CD4-positive, alpha-beta T cell treated with Interleukin-17A for 1 hour (primary cell): Measurements from ENCODE around the gene HAUS2.
A peak's percentile ranks its signal among the peaks of the same experiment; 100 is the strongest.
"Not testable (repeated sequence)": the region's sequence is repeated elsewhere in the genome, so short reads cannot be mapped to it uniquely, and the experiment has no call there.

Experiments used
- DNase-seq: peaks from one replicate; pipeline ENCODE4 v3.0.0-alpha.2; 2020

Gene HAUS2

GRCh38 chr15:42548249-42549031, at the start of gene HAUS2, which contains the start of gene LRRC57:
TSS of gene HAUS2 (plus strand) at chr15:42548838. CDS start at chr15:42548873, 35 bp downstream.
TSS of gene LRRC57 (minus strand) at chr15:42548793. CDS start at chr15:42548434, 359 bp downstream.
- DNase-seq, result peak; percentile 87

GRCh38 chr15:42499858-42500609, 48.6 kb upstream of the HAUS2 start:
- no peak for DNase-seq

- DNase-seq, result no peak
These were observed 46.2 kb upstream of the HAUS2 start for GRCh38 chr15:42502477-42502876.

GRCh38 chr15:42503825-42504224, 44.8 kb upstream of the HAUS2 start:
- no peak for DNase-seq

GRCh38 chr15:42504631-42505030, 44.0 kb upstream of the HAUS2 start:
- DNase-seq, result no peak

- DNase-seq, result no peak
These were observed 41.1 kb upstream of the HAUS2 start for GRCh38 chr15:42507514-42507913.

GRCh38 chr15:42508263-42508690, 40.4 kb upstream of the HAUS2 start:
- no peak for DNase-seq

DNA sequence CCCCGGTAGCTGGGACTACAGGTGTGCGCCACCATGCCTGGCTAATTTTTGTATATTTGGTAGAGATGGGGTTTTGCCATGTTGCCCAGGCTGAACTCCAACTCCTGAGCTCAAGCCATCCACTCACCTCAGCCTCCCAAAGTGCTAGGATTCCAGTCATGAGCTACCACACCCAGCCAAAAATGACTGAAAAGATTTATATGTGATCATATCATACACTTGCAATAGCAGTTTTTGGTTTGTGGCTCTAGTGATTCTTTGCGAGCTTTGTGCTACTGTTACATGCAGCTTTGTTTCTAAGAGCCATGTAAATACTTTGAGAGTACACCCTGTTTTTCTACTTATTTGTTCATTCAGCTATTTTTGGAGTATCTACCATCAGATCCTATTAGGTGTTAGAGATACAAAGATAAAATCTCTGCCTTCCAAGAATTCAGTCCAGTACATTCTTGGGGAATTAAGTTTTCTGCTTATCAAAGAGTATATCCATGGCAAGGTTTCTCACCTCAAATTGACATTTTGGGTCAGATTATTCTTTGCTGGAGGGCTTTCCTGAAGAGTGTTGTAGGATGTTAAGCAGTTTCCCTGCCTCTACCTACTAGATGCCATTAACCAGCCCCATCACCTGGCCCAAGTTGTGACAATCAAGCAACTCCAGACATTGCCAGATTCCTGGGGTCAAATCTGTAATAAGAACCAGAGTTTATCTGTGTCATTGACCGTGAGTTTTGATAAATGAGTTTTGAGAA, 38.2 kb upstream of the HAUS2 start:
- DNase-seq, result no peak

GRCh38 chr15:42511007-42511391, 37.6 kb upstream of the HAUS2 start:
- no peak for DNase-seq

DNA sequence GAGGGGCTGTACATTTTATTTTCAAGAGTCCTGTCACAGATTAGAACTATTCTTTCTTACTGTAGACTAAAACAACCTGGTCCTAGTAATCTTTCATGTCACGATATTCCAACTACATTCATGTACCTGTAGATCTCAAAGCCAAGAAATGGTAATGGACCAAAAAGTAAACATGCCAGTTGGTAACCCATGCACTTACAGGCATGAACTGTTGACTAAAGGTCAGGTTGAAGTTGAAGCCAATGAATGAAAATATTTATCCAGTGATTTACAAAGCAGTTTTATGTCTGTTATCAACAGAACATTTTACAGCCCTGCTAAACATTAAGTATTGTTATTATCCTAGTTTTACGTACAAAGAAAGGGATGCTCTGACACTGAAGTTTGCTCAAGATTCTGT, 25.3 kb upstream of the HAUS2 start:
- DNase-seq, result no peak

DNA sequence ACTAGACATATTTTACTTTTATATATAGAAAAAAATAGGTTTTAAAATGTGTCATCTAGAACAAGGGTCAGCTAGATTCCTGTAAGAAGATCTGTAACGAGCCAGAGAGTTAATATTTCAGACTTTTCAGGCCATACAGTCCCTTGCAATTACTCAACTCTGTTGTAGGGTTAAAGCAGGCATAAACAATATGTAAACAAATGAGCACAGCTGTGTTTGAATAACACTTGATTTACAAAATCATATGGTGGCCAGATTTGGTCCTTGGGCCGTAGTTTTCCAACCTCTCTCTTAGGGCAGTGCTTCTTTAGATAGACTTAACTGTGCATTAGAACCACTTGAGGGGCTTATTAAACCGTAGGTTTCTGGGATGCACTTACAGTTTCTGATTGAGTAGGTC, 19.7 kb upstream of the HAUS2 start:
- no peak for DNase-seq

GRCh38 chr15:42533246-42533645, 15.4 kb upstream of the HAUS2 start:
- DNase-seq, result no peak

GRCh38 chr15:42544853-42545629, 3.6 kb upstream of the HAUS2 start:
- no peak for DNase-seq

DNA sequence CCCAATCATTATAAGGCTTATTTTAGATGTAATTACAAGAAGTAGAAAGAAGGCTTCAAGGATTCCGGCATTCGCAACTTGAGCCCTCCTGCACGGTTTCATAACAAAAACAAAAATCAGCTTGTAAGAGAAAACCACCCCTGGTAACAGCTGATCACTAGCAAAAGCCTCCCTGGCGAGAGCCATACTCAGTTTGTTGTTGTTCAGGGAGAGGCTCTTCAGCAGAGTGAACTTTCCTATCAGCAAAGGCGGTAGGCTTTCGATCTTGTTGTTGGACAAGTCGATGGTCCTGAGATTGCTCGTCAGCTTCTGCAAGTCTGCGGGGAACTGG, 755 bp upstream of the HAUS2 start:
- no peak for DNase-seq

DNA sequence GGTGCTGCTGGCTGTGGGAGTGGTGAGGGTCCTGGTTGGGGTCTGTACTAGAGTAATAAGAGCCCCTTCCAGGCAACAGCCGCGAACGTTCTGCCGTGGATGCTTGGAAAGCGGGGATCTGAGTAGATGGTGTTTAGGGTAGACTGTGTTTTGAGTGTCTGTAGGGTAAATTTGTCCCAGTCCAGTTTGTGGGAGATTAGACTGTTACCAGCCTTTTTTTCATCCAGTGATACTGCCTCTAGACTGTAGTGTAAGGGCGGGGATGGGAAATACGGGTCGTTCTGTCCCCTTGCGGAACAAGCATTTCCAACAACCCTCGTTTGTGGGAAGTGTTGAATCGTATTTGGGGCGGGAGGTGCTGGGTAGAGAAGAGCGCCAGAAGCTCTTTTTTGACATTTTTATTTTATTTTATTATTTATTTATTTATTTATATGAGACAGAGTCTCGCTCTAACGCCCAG, 424 bp downstream of the HAUS2 start:
- DNase-seq, result no peak

DNA sequence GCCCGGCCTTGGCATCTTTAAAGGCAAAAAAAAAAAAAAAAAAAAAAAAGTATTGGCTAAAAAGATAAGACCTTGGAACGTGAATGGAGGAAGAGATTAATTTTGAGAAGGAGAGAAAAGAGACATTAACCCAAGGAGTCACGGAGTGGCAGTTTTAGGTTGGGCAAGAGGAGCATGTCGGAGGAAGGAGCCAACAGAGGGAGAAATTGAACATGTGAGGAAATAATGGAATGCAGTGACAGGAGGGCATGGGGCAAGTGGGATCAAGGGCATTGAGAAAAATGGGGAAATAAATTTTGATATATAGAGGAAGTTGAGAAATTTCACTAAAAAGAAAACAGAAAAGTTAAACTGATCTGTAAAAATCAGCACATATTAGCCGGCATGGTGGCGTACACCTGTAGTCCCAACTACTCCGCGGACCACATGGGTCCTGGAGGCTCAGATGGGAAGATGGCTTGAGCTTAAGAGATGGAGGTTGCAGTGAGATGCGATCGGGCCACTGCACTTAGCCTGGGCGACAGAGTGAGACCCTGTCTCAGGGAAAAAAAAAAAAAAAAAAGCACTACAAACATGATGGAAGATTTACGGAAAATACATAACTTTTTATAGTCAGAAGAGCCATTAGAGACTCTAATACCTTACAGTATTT, 1.2 kb downstream of the HAUS2 start:
- DNase-seq, result no peak

DNA sequence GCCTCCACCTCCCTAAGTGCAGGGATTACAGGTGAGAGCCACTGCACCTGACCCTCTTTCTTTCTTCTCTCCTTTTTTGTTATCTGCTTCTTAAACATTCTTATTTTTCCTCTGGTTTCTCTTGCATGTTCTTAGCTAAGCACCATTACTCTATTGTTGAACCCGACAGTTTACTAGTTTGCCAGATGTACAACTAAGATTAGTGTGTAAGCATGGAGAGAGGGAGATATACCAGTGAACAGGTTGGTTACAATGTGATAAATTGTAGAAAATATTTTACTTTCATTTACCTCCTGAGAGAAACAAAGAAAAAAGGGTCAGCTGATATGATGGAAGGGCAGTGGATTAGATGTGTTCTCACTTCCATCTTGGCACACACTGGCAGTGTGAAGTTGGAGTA, 4.9 kb downstream of the HAUS2 start:
- no peak for DNase-seq

DNA sequence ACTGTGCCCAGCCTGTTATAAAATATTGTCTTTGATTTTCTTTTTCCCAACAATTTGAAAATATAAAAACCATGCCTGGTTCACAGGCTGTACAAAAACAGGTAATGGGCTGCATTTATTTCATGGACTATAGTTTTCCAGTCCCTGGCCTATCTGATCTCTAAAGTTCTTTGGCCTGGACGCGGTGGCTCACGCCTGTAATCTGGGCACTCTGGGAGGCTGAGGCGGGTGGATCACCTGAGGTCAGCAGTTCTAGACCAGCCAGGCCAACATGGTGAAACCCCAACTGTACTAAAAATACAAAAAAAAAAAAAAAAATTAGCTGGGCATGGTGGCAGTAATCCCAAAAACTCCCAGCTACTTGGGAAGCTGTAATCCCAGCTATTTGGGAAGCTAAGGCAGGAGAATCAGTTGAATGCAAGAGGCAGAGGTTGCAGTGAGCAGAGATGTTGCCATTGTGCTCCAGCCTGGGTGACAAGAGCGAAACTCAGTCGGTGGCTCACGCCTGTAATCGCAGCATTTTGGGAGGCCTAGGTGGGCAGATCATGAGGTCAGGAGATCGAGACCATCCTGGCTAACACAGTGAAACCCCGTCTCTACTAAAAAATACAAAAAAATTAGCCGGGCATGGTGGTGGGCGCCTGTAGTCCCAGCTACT, 8.0 kb downstream of the HAUS2 start:
- not testable (repeated sequence) for DNase-seq

GRCh38 chr15:42558739-42559138, 10.1 kb downstream of the HAUS2 start:
- DNase-seq, result no peak

DNA sequence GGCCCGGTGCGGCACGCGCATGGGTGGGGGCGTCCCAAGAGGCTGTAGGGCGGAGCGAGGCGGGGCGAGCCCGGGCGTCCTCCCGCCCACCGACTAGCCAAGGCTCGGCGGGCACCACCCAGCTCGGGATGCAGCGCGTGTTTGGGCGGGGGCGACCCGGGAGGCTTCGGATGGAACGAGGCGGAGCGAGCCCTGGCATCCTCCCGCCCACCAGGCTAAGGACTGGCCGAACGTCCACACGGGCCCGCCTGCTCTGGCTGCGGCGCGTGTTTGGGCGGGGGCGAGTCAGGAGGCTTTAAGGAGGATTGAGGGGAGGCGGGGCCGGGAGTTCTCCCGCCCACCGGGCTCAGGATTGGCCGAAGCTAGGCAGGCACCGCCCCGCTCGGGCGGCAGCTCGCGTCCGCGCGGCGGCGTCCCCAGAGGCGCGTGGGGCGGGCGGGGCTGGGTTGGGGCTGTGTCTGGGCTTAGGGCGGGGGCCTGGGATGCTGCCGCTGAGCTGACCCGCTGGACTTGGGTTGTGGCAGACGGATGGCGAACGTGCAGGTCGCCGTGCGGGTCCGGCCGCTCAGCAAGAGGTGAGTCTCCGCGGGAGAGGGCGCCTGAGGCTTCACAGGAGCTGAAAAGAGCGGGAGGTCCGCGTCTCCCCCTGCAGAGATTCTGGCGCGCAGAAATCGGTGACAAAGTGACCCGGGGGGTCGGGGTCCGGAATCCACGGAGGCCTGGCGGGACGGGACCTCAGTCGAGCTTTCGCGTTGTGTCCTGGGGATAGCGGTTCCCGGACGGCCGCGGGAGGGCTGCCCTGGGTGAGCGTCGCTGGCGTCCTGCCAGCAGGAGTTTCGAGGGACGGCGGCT, 26.8 kb downstream of the HAUS2 start, which contains the start of gene STARD9:
Gene STARD9 (plus strand): TSS at position 419 of the 852 bp plus-strand sequence. CDS start 110 bp downstream, at position 529.
- DNase-seq, result peak; percentile 95
